Measurements from ENCODE around the gene NFIB. TPM values are rescaled to one million over a fixed set of nuclear protein-coding genes. Genes with fewer than 3 reads are reported as not detected.

Gene NFIB
- total and polyA plus RNA-seq, 2 donors = 20.8 to 217 TPM

DNA sequence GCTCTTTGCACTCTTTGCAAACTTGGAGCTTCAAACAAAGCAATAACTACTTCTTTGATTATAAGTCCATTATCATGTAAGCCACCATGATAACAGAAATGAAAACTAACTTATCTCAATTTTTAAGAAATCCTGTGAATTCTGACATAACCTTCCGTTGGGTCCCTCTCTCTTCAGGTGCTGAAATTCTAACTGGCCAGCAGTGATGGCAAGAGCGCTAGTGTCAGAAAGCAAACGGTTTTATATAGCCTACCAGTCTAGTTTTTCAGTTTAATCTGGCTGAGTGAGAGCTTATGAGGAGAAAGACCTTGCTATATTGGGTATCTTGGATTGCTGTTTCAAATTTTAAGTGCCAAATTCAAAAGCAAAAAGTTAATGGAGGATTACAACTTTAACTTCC lies 13.4 kb downstream of the NFIB start:
- Histone ChIP-seq H3K4me3 (ENCODE audit: low read depth, low read length) (no peak overlapping the region), H3K36me3 (ENCODE audit: insufficient read depth) (no peaks in the 10 kb centered on the region), H3K27ac (ENCODE audit: low read depth) (no peak overlapping the region), H3K4me1 (ENCODE audit: insufficient read depth) (peaks cover 2% of the 10 kb centered on the region)
- 80% methylated on average over 3 of the region's 3 CpGs for WGBS
- no peak for DNase-seq (ENCODE audit: extremely low spot score)

DNA sequence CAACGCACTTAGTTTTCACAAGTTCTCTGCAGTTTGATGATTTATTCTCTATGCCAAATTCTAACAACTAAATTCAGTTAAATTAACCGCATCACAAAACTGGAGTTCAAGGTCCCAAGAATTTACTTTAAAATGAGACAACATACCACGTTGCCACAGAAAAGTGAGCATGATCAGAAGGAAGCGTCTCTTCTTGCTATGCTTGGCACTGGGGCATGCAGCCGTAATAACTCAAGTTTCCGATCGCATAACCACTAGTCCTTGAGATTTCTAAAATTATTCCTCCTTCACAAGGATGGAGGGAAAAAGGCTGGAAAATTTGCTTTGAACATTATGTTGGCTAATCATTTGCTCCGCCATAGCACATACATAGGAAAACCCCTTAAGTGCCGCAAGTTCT lies 13.9 kb downstream of the NFIB start:
- DNase-seq (ENCODE audit: extremely low spot score) = no peak
- Histone ChIP-seq H3K27ac (ENCODE audit: low read depth) (no peak overlapping the region), H3K4me1 (ENCODE audit: insufficient read depth) (peaks cover 2% of the 10 kb centered on the region), H3K4me3 (ENCODE audit: low read depth, low read length) (no peak overlapping the region), H3K36me3 (ENCODE audit: insufficient read depth) (no peaks in the 10 kb centered on the region)
- 77% methylated on average over 9 of the region's 9 CpGs for WGBS

GRCh38 chr9:14298601-14299022 lies 15.3 kb downstream of the NFIB start:
- no peak for DNase-seq (ENCODE audit: extremely low spot score)
- Histone ChIP-seq H3K4me3 (ENCODE audit: low read depth, low read length) (no peak overlapping the region), H3K36me3 (ENCODE audit: insufficient read depth) (no peaks in the 10 kb centered on the region), H3K4me1 (ENCODE audit: insufficient read depth) (peaks cover 2% of the 10 kb centered on the region), H3K27ac (ENCODE audit: low read depth) (no peak overlapping the region)
- WGBS = 45% methylated on average over 7 of the region's 7 CpGs

DNA sequence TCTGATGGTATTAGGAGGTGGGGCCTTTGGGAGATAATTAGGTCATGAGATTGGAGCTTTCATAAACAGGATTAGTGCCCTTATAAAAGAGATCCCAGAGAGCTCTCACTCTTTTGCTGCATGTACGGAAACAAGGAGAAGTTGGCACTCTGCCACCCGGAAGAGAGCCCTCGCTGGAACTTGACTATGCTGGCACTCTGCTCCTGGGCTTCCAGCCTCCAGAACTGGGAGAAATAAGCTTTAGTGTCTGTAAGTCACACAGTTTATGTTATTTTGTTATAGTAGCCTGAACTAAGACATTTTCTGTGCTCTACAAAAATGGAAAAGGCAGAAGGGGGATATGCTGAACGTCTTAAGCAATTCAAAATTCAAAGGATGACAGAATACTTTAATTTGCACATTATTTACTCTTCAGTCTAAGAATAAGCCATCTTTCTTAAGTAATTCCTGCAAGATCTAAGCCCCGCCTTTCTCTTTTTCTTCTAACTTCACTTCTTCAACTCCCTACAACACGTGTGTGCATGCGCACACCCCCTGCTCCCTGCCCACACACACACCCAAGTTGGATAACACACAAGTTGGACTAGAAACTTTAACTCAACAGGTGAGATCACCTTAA lies 17.3 kb downstream of the NFIB start:
- no peak overlapping the region for H3K4me3 ChIP-seq (ENCODE audit: low read depth, low read length)
- H3K4me1 ChIP-seq (ENCODE audit: insufficient read depth) = peaks cover 2% of the 10 kb centered on the region
- H3K27ac ChIP-seq (ENCODE audit: low read depth) = no peak overlapping the region
- no peaks in the 10 kb centered on the region for H3K36me3 ChIP-seq (ENCODE audit: insufficient read depth)
- WGBS = 59% methylated on average over 7 of the region's 7 CpGs
- no peak for DNase-seq (ENCODE audit: extremely low spot score)

DNA sequence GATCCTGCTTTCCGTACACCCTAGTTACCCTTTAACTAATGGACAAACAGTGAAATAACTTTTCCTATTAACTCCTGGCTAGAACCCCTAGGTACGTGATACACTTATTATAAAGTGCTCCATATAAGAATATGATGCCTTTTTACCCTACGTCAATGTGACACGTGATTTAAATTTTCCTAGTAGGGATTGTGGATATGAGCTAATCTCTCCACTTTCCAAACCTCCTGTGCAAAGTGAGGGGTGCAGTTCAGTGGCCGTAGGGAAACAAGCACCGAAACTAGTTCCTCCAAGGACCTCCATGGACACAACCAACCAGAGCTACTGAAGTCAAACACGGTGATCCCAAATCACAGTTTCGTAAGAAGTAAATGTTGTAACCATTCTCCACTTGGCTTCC lies 19.3 kb downstream of the NFIB start:
- peaks cover 2% of the 10 kb centered on the region for H3K4me1 ChIP-seq (ENCODE audit: insufficient read depth)
- H3K27ac ChIP-seq (ENCODE audit: low read depth) = no peak overlapping the region
- H3K36me3 ChIP-seq (ENCODE audit: insufficient read depth) = no peaks in the 10 kb centered on the region
- DNase-seq (ENCODE audit: extremely low spot score) = no peak
- no peak overlapping the region for H3K4me3 ChIP-seq (ENCODE audit: low read depth, low read length)
- WGBS = 85% methylated on average over 8 of the region's 8 CpGs

GRCh38 chr9:14293801-14294200 lies 20.1 kb downstream of the NFIB start:
- H3K4me3 ChIP-seq (ENCODE audit: low read depth, low read length) = no peak overlapping the region
- DNase-seq (ENCODE audit: extremely low spot score) = no peak
- no peaks in the 10 kb centered on the region for H3K36me3 ChIP-seq (ENCODE audit: insufficient read depth)
- WGBS = 31% methylated on average over 3 of the region's 3 CpGs
- peaks cover 2% of the 10 kb centered on the region for H3K4me1 ChIP-seq (ENCODE audit: insufficient read depth)
- no peak overlapping the region for H3K27ac ChIP-seq (ENCODE audit: low read depth)

DNA sequence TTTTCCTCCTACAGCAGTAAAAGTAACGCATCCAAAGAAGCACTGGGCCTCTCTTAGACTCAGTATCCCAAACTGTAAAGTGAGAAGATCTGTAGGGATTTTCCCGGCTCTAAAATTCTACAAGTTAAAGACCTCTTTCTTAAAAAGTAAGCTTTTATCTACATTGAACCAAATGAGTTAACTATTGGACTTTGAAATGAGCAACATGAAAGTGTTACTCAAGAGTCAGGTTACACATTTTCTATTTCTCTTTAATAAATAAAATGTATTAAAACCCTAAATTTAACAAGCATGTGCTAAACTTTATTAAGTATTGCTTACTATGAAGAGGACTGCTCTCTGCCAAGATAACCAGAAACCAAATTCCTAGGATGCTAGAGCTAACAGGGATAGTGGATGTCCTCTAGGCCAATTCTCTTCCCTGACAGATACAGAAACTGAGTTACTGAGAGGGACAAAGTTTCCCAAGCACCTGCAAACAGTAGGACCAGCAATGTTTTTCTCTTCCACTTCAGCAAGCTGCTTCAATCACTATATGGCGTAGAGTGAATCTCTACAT lies 21.7 kb downstream of the NFIB start:
- no peak for DNase-seq (ENCODE audit: extremely low spot score)
- WGBS = 58% methylated on average over 3 of the region's 3 CpGs
- Histone ChIP-seq H3K27ac (ENCODE audit: low read depth) (no peak overlapping the region), H3K36me3 (ENCODE audit: insufficient read depth) (no peaks in the 10 kb centered on the region), H3K4me1 (ENCODE audit: insufficient read depth) (no peaks in the 10 kb centered on the region), H3K4me3 (ENCODE audit: low read depth, low read length) (no peak overlapping the region)

DNA sequence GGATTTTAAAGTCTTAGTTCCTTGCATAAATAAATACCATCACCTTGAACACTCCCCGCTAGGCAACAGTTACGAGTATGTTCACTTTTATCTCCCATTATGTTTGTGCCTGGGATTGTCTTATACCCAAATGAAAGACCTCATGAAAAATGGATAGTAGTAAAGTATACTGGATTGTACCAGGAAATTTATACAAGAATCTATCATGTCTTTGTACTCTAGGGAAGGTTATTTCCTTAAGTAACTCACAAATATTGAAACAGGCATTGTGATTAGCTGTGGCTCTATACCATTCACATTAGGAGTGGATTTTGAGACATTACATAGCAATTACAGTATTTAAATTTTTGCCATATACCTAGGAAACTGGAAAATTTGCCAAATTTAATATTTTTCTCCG lies 24.0 kb downstream of the NFIB start:
- 69% methylated on average over 3 of the region's 3 CpGs for WGBS
- Histone ChIP-seq H3K27ac (ENCODE audit: low read depth) (no peak overlapping the region), H3K4me3 (ENCODE audit: low read depth, low read length) (no peak overlapping the region), H3K36me3 (ENCODE audit: insufficient read depth) (no peaks in the 10 kb centered on the region), H3K4me1 (ENCODE audit: insufficient read depth) (no peaks in the 10 kb centered on the region)
- no peak for DNase-seq (ENCODE audit: extremely low spot score)

- DNase-seq (ENCODE audit: extremely low spot score) = no peak
- H3K4me3 ChIP-seq (ENCODE audit: low read depth, low read length) = no peak overlapping the region
- no peaks in the 10 kb centered on the region for H3K36me3 ChIP-seq (ENCODE audit: insufficient read depth)
- no peaks in the 10 kb centered on the region for H3K4me1 ChIP-seq (ENCODE audit: insufficient read depth)
- 65% methylated on average over 4 of the region's 4 CpGs for WGBS
- no peak overlapping the region for H3K27ac ChIP-seq (ENCODE audit: low read depth)
Observed at GRCh38 chr9:14288433-14288832, 25.5 kb downstream of the NFIB start.

GRCh38 chr9:14286121-14286520 lies 27.8 kb downstream of the NFIB start:
- Histone ChIP-seq H3K4me3 (ENCODE audit: low read depth, low read length) (no peak overlapping the region), H3K27ac (ENCODE audit: low read depth) (no peak overlapping the region), H3K4me1 (ENCODE audit: insufficient read depth) (no peaks in the 10 kb centered on the region), H3K36me3 (ENCODE audit: insufficient read depth) (no peaks in the 10 kb centered on the region)
- WGBS = 84% methylated on average over 1 of the region's 1 CpG
- no peak for DNase-seq (ENCODE audit: extremely low spot score)

DNA sequence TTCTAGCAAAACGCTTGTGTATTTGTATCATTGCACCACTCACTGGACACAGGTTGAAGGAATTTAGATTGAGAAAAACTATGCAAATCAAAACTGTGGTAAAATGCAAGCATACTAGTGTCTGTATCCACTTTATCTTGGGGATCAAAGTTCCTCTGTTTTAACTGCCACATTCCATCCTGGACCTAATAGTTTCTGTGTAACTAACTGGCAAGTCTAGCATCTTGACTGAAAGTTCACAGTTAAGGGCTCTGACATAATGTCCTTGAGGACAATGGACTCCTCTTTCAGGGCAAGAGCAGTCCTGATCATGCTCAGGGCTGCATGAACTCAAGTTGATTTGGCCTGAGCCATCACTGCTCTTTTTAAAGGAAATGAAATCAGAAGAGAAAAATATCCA lies 30.7 kb downstream of the NFIB start:
- 40% methylated on average over 1 of the region's 1 CpG for WGBS
- no peaks in the 10 kb centered on the region for H3K36me3 ChIP-seq (ENCODE audit: insufficient read depth)
- H3K27ac ChIP-seq (ENCODE audit: low read depth) = no peak overlapping the region
- H3K4me1 ChIP-seq (ENCODE audit: insufficient read depth) = no peaks in the 10 kb centered on the region
- H3K4me3 ChIP-seq (ENCODE audit: low read depth, low read length) = no peak overlapping the region
- DNase-seq (ENCODE audit: extremely low spot score) = no peak

- Histone ChIP-seq H3K4me1 (ENCODE audit: insufficient read depth) (no peaks in the 10 kb centered on the region), H3K36me3 (ENCODE audit: insufficient read depth) (no peaks in the 10 kb centered on the region), H3K4me3 (ENCODE audit: low read depth, low read length) (no peak overlapping the region), H3K27ac (ENCODE audit: low read depth) (no peak overlapping the region)
- DNase-seq (ENCODE audit: extremely low spot score) = no peak
Observed at GRCh38 chr9:14281876-14282275, 32.1 kb downstream of the NFIB start.

- 27% methylated on average over 1 of the region's 1 CpG for WGBS
- no peak overlapping the region for H3K27ac ChIP-seq (ENCODE audit: low read depth)
- H3K4me3 ChIP-seq (ENCODE audit: low read depth, low read length) = no peak overlapping the region
- no peaks in the 10 kb centered on the region for H3K36me3 ChIP-seq (ENCODE audit: insufficient read depth)
- no peak for DNase-seq (ENCODE audit: extremely low spot score)
- H3K4me1 ChIP-seq (ENCODE audit: insufficient read depth) = no peaks in the 10 kb centered on the region
Observed at GRCh38 chr9:14281136-14281795, 32.7 kb downstream of the NFIB start.

DNA sequence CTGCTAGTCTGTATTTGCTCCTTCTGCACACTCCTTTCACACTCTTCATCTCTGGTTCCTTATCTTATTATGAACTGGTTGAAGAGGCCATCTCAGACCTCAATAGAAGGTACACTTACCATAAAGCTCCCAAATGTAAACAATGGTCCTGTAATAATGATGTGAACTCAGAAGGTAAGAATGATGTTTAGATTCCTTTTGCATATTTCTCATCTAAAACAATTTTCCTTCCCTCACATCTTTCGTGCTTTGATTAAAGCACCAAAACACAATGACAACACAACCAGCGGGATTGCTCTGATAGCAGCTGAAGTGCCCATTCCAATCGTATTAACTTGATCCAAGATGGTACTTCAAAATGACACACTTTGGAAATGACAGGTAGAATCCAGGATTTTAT lies 34.3 kb downstream of the NFIB start:
- H3K4me1 ChIP-seq (ENCODE audit: insufficient read depth) = no peaks in the 10 kb centered on the region
- no peak overlapping the region for H3K4me3 ChIP-seq (ENCODE audit: low read depth, low read length)
- DNase-seq (ENCODE audit: extremely low spot score) = no peak
- no peaks in the 10 kb centered on the region for H3K36me3 ChIP-seq (ENCODE audit: insufficient read depth)
- H3K27ac ChIP-seq (ENCODE audit: low read depth) = no peak overlapping the region
- 80% methylated on average over 3 of the region's 3 CpGs for WGBS

Data from urinary bladder (tissue), 4 donors.